Upper lobe of left lung (tissue), 6 donors: ENCODE measurements around the gene CCK. TPM values are rescaled to one million over a fixed set of nuclear protein-coding genes. Genes with fewer than 3 reads are reported as not detected.

Source experiments
- ATAC-seq, 2 donors: fragments of 200-7000 bp; cut with Tn5 transposase; one replicate each; pipeline ENCODE4 v1.9.1; 2022; ENCODE audit warnings: mild to moderate bottlenecking in 2 of 2, moderate library complexity in 2 of 2; ENCODE audit not compliant: low FRiP score in 2 of 2
- DNase-seq, 2 donors: peaks; one replicate each; pipeline ENCODE4 v3.0.0-alpha.2; 2019 to 2020
- H3K27ac ChIP-seq, 4 donors: fragments of 200-600 bp; sonication (generic); one replicate each; pipeline ENCODE4 v1.5.1; 2016 to 2019
- H3K27me3 ChIP-seq, 4 donors: fragments of 200-600 bp; sonication (generic); one replicate each; pipeline ENCODE4 v1.5.1; 2017 to 2019
- H3K36me3 ChIP-seq, 4 donors: fragments of 200-600 bp; sonication (generic); one replicate each; pipeline ENCODE4 v1.5.1; 2016 to 2019
- H3K4me1 ChIP-seq, 4 donors: fragments of 200-600 bp; sonication (generic); one replicate each; pipeline ENCODE4 v1.5.1; 2018 to 2019
- H3K4me3 ChIP-seq, 4 donors: fragments of 200-600 bp; sonication (generic); one replicate each; pipeline ENCODE4 v1.5.1; 2017 to 2019; ENCODE audit warnings: mild to moderate bottlenecking in 2 of 4, moderate library complexity in 1 of 4
- H3K9me3 ChIP-seq, 4 donors: fragments of 200-600 bp; sonication (generic); one replicate each; pipeline ENCODE4 v1.5.1; 2018 to 2019
- CTCF ChIP-seq, 6 experiments: fragments of 450-650 bp in 4 of 6; fragments of 200-600 bp in 2 of 6; sonication (generic) in 2 of 6; IDR thresholded peaks; one replicate each; pipeline ENCODE4 v1.5.1; 2016 to 2019; ENCODE audit warnings: antibody characterized with exemption in 6 of 6
- EP300 ChIP-seq, 4 donors: sonication (generic); formaldehyde crosslinking; IDR thresholded peaks; one replicate each; pipeline ENCODE4 v1.5.1; 2017; ENCODE audit warnings: antibody characterized with exemption in 4 of 4, control low read depth in 2 of 4
- POLR2A ChIP-seq, 4 donors: fragments of 450-650 bp; IDR thresholded peaks; one replicate each; pipeline ENCODE4 v1.5.1; 2016 to 2017; ENCODE audit warnings: antibody characterized with exemption in 4 of 4, mild to moderate bottlenecking in 2 of 4
- POLR2AphosphoS5 ChIP-seq, 2 donors: sonication (generic); formaldehyde crosslinking; IDR thresholded peaks; one replicate each; pipeline ENCODE4 v1.5.1; 2017; ENCODE audit warnings: antibody characterized with exemption in 2 of 2
- WGBS, 2 donors: methylation state at CpG; one replicate each; pipeline ENCODE4 v1.1.5; 2017 to 2018; 5-methylcytosine and 5-hydroxymethylcytosine counted together
- total RNA-seq, 6 donors: library from RNA; depleted of rRNA in 4 of 6; stranded (reverse); fragments of >200 nt in 4 of 6; gene quantifications; one replicate each; pipeline versions ENCODE4 v1.1.0 to v1.2.1, GENCODE V29; 2016 to 2021
- donor health status: DM: no; HTN: no; CAD: no; lungs with moderate emphysema.
- donor health status: DM: no; HTN: yes; CAD: no; lungs with severe emphysema.

Gene CCK
- total RNA-seq, 6 donors from 2014 or later = 2.0 to 7.3 (median 3.3) TPM; not detected in 3

DNA sequence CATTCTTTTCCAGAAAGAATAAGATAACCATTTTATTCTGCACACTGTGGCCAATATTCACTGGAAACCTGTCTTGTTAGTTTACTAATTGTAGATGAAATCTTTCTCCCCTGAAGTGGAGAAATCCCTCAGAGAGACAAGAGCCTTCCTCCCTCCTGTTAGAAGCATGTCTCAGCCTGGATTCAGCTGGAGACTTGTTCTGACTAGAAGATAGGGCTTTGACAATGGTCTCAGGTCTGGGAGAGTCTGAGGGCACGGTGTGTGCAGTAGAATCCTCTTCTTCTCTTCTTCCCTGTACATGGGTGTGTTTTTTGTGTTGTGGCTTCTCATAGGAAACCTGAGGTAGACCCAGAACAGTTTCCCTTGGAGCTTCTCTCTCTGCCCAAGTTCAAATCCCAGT, 19.9 kb downstream of the CCK start:
- 14 to 78% methylated on average over 1 of the region's 1 CpG for WGBS, 2 donors
- Histone ChIP-seq H3K27ac (no peak overlapping the region), H3K9me3 (no peaks in the 10 kb centered on the region), H3K4me3 (no peak overlapping the region), H3K36me3 (no peaks in the 10 kb centered on the region), H3K27me3 (no peaks in the 10 kb centered on the region), H3K4me1 (peaks cover 0 to 7% (median 2%) of the 10 kb centered on the region in 4 donors)
- no peak for DNase-seq
- no peak for ATAC-seq
- TF ChIP-seq EP300 (IDR thresholded peaks at IDR 0.05) (no peak), POLR2AphosphoS5 (IDR thresholded peaks at IDR 0.05) (no peak), POLR2A (IDR thresholded peaks at IDR 0.05) (no peak)

DNA sequence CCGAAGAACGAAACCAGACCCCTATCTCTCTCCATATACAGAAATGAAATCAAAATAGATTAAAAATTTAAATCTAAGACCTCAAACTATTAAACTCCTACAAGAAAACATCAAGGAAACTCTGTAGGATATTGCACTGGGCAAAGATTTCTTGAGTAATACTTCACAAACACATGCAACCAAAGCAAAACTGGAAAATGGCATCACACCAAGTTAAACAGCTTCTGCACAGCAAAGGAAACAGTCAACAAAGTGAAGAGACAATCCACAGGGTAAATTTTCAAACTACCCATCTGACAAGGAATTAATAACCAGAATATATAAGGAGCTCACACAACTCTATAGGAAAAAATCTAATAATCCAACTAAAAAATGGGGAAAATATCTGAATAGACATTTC, 29.4 kb downstream of the CCK start:
- 91 to 92% methylated on average over 2 of the region's 2 CpGs for WGBS, 2 donors
- ATAC-seq (no peak), DNase-seq (no peak)
- no peak for TF ChIP-seq EP300 (IDR thresholded peaks at IDR 0.05)
- TF ChIP-seq POLR2A (IDR thresholded peaks at IDR 0.05) = no peak
- no peak for TF ChIP-seq CTCF (IDR thresholded peaks at IDR 0.05)
- TF ChIP-seq POLR2AphosphoS5 (IDR thresholded peaks at IDR 0.05) = no peak
- no peak overlapping the region for H3K4me3 ChIP-seq
- no peaks in the 10 kb centered on the region for H3K4me1 ChIP-seq
- H3K27me3 ChIP-seq = no peaks in the 10 kb centered on the region
- no peaks in the 10 kb centered on the region for H3K36me3 ChIP-seq
- H3K9me3 ChIP-seq = peaks cover 4 to 11% (median 8%) of the 10 kb centered on the region in 4 donors
- H3K27ac ChIP-seq = no peak overlapping the region

GRCh38 chr3:42235532-42235931, 30.5 kb downstream of the CCK start:
- no peak for DNase-seq
- H3K27ac ChIP-seq = no peak overlapping the region
- H3K27me3 ChIP-seq = no peaks in the 10 kb centered on the region
- no peak for TF ChIP-seq POLR2AphosphoS5 (IDR thresholded peaks at IDR 0.05)
- no peaks in the 10 kb centered on the region for H3K4me1 ChIP-seq
- no peak for ATAC-seq
- H3K9me3 ChIP-seq = peaks cover 4 to 11% (median 8%) of the 10 kb centered on the region in 4 donors
- no peaks in the 10 kb centered on the region for H3K36me3 ChIP-seq
- no peak overlapping the region for H3K4me3 ChIP-seq

DNA sequence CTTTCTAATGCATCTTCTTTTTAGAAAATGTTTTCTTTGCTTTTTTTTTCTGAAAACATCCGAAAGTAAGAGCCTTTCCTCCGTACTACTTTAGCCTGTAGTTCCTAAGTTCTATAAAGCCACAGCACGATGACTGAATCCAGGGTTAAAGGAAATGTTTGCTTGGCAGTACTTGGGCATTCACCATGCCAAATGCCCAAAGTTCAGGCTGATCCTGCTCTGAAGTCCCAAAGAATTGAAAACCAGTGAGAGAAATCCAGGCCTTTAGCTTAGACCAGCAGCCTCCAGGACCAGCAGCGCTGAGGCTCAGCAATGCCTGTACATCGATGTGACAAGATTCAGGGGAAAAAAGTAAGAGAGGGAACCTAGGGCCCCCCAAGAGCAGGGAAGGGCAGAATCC, 35.1 kb downstream of the CCK start:
- H3K4me1 ChIP-seq = peaks cover 0 to 9% (median 0%) of the 10 kb centered on the region in 4 donors
- DNase-seq (no peak), ATAC-seq (no peak)
- no peak overlapping the region for H3K27ac ChIP-seq
- no peaks in the 10 kb centered on the region for H3K9me3 ChIP-seq
- H3K27me3 ChIP-seq = no peaks in the 10 kb centered on the region
- H3K4me3 ChIP-seq = no peak overlapping the region
- TF ChIP-seq EP300 (IDR thresholded peaks at IDR 0.05) (no peak), CTCF (IDR thresholded peaks at IDR 0.05) (no peak), POLR2AphosphoS5 (IDR thresholded peaks at IDR 0.05) (no peak), POLR2A (IDR thresholded peaks at IDR 0.05) (no peak)
- peaks cover 0 to 2% (median 0%) of the 10 kb centered on the region in 4 donors for H3K36me3 ChIP-seq
- WGBS, 2 donors = 90% methylated on average over 5 of the region's 5 CpGs

- no peaks in the 10 kb centered on the region for H3K27me3 ChIP-seq
- peak in 5 of 6 experiments; percentile 12 to 54 (median 42) for TF ChIP-seq CTCF (IDR thresholded peaks at IDR 0.05)
- no peak for TF ChIP-seq EP300 (IDR thresholded peaks at IDR 0.05)
- no peak for TF ChIP-seq POLR2A (IDR thresholded peaks at IDR 0.05)
- no peak for TF ChIP-seq POLR2AphosphoS5 (IDR thresholded peaks at IDR 0.05)
- 45 to 53% methylated on average over 8 to 14 of the region's 14 CpGs for WGBS, 2 donors
- peaks cover 0 to 9% (median 0%) of the 10 kb centered on the region in 4 donors for H3K4me1 ChIP-seq
- no peak overlapping the region for H3K27ac ChIP-seq
- no peak overlapping the region for H3K4me3 ChIP-seq
- DNase-seq = no peak
- peaks cover 0 to 5% (median 0%) of the 10 kb centered on the region in 4 donors for H3K36me3 ChIP-seq
- H3K9me3 ChIP-seq = no peaks in the 10 kb centered on the region
- peak in 1 of 2 donors; percentile 51 for ATAC-seq
Measured at GRCh38 chr3:42229942-42230688, 35.9 kb downstream of the CCK start.
